NOMO-1 treated with dmso at 0.1 percent for 144 hours (cell line): Measurements from ENCODE around the gene UPB1.

Experiments
- DNase-seq: peaks from one replicate; lab custom pipeline; 2025; ENCODE audit not compliant: unreplicated experiment; lab: John Stamatoyannopoulos, UW

Gene UPB1

DNA sequence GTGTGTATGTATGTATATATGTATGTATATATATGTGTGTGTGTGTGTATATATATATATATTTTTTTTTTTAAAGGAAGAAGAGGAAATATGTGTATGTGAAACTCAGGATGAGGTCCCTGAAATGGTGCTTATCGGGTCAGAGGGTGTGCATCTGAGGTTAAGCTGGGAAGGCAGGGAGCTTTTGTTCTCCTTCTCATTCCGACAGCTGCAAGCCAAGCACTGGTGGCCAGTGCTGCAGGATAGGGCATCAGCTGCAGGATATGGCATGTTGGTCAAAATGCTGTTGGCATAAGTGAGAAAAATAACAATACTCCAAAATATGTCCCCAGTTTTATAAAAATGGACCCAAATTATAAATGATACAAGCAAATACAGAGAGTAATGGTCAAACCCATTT, 68.1 kb downstream of the UPB1 start:
- DNase-seq = no peak

GRCh38 chr22:24564376-24565058, 69.4 kb downstream of the UPB1 start:
- DNase-seq = no peak

- DNase-seq = no peak
Measured at GRCh38 chr22:24565077-24565476, 69.9 kb downstream of the UPB1 start.

DNA sequence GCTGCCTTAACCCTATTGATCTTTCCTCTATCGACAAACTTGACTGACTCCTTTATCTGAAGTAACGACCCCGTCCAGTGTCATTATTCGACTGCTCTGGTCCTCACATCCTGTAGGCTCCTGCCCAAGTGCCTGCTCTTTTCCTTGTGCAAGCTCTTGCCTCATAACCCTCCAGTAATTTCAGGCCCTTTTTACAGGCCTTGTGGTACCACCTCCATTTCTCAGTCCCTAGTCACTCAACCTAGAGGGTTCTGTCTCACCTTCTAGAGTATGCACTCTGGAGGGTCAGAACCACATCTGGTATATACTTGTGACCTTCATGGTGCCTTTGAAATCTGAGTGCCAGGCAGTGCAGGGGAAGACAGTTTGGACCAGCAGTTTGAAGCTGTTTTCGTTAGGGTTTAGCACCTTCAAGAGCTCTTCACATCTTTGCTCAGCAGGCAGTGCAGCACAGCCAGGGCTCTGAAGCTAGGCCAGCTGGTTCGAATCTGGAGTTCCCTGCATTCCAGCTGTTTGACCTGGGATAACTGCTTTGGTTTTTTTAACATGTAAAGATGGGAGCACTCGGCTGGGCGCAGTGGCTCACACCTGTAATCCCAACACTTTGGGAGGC, 71.9 kb downstream of the UPB1 start:
- no peak for DNase-seq

DNA sequence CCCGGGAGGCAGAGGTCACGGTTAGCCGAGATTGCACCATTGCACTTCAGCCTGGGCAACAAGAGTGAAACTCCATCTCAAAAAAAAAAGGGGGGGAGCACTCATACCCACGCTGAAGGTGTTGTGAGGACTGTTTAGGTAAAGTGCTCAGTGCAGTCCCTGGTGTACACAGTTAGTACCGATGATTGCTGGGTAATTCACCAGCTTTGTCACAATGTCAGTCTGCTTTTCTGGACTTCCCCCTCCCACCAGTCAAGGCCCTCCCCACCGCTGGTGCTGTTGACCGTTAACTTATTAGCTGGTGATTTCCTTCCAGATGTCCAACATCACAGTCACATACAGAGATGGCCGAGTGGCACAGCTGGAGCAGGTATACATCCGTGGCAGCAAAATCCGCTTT, 72.5 kb downstream of the UPB1 start:
- no peak for DNase-seq

DNA sequence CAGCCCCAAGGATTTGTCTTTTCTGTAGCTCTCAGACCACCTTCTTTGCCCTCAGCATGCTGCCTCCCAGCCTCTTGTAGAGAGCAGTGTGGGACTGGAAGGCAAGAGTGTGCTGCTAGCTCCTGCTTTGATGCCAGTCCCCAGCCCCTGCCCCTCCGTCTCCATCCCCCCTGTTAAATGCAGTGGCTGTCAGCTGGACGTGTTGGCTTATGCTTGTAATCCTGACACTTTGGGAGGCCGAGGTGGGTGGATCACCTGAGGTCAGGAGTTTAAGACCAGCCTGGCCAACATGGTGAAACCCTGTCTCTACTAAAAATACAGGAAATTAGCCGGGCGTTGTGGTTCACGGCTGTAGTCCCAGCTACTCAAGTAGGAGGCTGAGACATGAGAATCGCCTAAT, 76.1 kb downstream of the UPB1 start:
- DNase-seq = no peak

DNA sequence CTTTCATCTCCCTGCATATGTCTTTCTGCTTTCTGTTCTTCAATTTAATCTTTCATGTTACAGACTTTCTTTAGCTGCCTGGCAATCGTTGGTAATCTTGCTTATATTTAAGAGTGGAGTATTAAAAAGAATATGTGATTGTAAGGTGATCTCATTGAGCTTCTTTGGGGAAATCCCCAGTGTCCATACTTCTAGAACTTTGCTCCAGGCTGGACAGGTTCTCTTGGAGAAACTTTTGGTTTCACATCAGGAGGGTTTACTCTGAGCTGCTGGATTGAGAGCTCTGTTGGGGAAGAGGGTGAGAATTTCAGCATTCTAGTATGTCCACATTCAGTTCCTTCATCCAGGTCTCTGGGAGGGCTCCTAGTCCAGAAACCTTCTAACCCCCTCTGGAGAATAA, 81.6 kb downstream of the UPB1 start:
- no peak for DNase-seq
